ENCODE results near the gene ZSCAN16. TPM values are rescaled to one million over a fixed set of nuclear protein-coding genes. Genes with fewer than 3 reads are reported as not detected.

ZSCAN16 gene
- total and polyA plus RNA-seq, 9 of the 15 experiments (the other 6 are each of a cell fraction or from before 2014, with no cell fraction given) = 0.08 TPM; not detected in 8

GRCh38 chr6:28136585-28137504 lies 12.4 kb downstream of the ZSCAN16 start (continued):
- no peak; the same call in 1 of the 2 replicates for TF ChIP-seq ZNF165 (CRISPR knock-in tag; IDR thresholded peaks at IDR 0.05; ENCODE audit: borderline replicate concordance)
- TF ChIP-seq CUX1 (CRISPR knock-in tag; IDR thresholded peaks at IDR 0.05) = no peak; the same call in 1 of the 2 replicates
- TF ChIP-seq ZNF609 (CRISPR knock-in tag; IDR thresholded peaks at IDR 0.05; ENCODE audit: borderline replicate concordance) = peak; percentile 70; the same call in 1 of the 2 replicates
- peak; percentile 81; the same call in 1 of the 2 replicates for TF ChIP-seq ZBTB2 (IDR thresholded peaks at IDR 0.05)
- peak; percentile 90 for TF ChIP-seq TAF7 (tag; IDR thresholded peaks at IDR 0.05)
